Ecto neural progenitor cell (in vitro differentiated cells): Measurements from ENCODE around the gene MTUS2.

Experiments used
- DNase-seq: peaks from one replicate; pipeline ENCODE4 v3.0.0-alpha.2; 2018; ENCODE audit warnings: low spot score

Gene MTUS2

GRCh38 chr13:29108068-29108786 lies 288.1 kb downstream of the MTUS2 start:
- DNase-seq: no peak

DNA sequence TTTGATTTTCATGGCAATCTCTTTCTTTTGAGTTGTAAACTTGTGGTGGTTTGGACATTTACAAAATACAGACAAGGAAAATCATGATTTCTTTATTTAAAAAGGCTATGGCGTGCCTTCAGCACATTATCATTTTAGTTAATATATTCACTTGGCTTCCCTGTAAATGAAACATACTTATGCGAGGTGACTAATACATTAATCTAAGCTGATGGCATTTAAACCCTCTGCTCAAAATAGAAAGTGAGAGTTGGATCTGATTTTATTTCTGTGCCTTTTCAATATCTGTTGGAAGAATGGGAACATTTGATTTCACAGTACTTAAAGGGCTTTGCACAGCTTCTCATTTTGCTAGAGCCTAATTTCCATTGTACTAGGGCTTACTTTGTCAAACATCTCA lies 289.8 kb downstream of the MTUS2 start:
- no peak for DNase-seq

DNA sequence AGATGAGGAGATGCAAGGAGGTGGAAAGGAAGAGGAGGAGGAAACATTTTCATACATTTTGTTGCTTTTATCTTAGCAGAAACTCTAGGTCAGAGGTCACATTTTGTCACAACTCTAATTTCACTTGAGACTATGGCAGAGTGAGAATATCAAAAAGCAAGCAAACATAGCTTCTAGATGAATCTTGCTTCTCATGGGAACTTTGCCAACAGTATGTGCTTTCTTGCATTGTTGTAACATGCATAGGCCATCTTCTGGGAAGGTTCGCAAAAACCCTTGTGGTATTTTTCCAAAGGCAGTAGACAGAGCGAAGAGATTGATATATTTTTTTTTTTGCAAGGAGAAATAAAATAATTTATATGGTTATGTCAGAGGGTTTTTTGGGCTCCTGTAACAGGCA lies 291.3 kb downstream of the MTUS2 start:
- DNase-seq: no peak

DNA sequence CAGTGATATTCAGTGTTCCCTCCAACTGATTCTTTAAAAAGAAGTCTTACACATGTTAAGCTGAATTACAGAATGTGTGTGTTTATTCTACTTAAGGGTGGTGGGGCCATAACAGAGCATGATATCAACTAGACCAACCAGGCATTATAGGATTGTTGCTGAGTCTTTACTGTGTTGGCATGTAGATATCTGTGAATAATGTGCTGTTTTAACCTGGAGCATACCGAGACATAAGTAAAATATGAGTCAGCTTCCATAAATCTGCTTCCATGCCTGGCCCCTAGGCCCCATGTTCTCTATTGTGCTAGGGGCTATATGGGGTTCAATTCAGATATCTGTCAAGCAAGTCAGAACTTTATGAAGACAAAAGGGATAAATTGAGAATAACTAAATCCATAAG lies 295.7 kb downstream of the MTUS2 start:
- no peak for DNase-seq

DNA sequence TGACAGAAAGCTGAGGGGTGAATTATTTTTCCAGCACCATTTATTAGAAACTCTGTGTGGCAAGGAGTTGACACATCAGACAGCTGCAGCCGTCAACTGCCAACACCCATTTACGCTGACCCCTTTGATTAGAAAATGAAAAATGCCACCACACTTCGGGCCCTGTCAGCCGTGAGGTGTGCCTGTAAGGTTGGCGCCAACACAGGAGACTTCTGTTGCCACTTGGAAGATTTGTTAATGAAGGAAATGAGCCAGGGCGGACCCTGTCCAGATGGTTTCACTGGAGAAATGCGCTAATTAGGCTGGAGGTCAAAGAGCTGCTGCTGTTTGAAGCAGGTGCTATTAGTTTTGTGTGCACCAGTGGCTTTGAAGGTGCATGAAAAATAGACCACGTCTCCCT lies 297.5 kb downstream of the MTUS2 start:
- DNase-seq: no peak

DNA sequence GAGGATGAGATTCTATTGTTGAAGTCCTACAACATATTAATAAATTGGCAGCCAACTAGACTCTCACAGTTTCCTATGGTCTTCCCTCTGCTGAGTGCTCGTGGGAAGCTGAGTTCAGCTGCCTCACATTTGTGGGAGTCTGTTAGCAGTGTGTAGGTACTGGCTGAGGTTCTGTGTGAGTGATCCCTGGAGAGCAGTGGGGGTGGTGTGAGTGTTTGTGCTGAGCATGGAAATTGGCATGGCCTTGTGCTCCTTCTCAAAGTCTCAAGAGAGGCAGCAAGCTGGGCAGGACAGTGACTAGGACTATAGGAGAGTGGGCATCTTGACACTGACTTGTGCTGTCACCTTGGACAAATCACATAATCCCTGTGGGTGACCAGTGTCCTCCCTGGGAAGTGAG lies 298.3 kb downstream of the MTUS2 start:
- no peak for DNase-seq

DNA sequence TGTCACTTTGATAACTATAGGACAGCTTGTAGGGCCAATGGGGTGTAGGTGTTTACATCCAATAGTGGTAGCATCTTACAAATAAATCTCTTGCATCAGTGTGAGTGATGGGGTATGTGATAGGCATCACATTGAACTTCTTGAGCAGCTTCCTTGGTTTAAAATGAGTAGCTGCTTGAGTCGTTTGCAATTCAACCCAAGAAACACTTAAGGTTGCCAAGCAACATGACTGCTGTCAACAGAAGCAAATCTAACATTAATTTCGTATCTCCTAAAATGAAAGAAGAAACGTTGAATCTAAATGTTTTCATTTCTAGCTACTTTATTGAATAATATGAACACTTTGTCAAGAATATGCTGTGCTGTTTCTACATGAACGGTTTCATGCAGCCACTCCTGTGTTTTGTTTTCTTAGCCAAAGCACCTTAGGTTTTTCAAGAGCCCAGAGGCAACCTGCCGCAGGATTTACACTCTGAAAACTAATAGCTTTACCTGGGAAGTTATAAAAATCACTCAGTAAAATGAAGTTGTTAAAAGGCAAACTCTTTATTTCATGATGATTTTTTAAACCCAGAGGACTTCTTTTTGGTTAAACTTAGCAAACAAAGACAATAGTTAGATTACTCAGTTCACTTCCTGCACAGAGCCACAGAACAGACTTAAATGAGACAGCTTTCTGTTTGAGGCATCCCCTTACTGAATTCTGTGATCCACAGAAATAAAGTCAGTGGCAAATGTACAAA lies 305.2 kb downstream of the MTUS2 start:
- no peak for DNase-seq

DNA sequence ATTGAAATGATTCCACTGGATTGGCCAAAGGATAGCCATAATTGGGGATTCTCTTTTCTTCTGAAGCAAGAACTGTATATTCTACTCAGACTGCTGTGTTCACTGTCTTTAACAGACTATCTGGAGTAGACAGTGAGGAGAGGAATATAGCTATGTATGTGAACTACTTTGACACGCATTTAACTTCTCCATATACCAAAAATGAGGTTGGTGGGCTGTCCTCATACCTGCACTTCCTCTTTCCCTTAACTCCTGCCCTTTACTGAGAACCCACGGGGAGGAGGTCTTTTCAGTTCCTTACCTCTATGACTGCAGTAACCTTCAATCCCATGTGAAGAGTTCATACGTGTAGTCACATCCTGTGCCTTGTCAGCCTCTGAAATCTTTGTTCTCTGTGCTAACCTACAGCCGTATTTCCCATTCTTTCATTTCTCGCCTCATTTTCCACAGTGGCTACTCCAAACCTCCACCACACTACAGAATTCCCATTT lies 305.8 kb downstream of the MTUS2 start:
- DNase-seq: no peak

DNA sequence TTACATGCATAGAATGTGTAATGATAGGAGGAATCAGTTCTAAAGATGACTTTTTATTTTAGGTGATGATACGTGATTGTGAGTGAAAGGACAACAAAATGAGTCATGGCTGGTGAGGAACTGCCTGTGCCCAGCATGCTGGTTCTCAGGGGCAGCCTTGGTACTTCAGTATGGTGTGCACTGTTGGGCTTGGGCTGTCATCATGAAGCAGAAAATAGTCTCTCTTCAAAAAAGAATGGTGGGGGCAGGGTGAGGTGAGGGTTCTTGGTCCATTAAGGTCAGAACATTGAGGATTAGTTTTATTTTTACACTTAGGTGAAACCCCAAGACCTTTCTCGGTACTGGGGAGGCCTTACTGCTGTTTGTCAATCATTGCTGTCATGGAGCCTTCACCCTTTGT lies 309.5 kb downstream of the MTUS2 start:
- DNase-seq: no peak

- DNase-seq: no peak
Observed at GRCh38 chr13:29131159-29131558, 311.0 kb downstream of the MTUS2 start.

DNA sequence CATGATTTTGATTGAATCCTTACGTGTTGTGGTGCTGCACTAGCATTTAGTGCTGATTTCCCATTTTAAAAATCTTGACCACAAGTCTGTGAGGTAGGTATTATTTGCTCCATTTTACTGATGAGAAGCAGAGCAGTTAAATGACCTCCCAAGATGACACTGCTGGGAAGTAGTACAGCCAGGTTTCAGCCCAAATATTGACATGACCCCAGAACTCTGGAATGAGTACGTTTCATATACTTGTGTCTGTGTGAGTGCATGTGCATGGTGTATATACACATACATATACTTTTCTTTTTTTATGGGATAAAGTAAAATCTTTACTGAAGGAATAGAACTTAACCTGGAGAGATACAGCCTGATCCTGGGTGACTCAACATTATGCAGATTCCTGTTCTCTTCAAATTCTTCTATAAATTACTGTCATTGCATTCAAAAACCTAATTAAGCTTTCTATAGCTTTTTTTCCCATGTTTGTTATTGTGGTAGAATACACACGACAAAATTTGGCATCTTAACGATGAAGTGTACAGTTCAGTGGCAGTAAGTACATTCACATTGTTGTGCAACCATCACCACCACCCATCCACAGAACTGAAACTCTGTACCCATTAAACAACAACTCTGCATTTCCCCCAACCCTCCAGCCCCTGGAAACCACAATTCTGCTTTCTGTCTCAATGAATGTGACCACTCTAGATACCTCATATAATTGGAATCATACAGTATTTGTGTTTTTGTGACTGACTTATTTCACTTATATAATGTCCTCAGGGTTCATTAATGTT lies 311.9 kb downstream of the MTUS2 start:
- no peak for DNase-seq

- DNase-seq: no peak
Observed at GRCh38 chr13:29136341-29136740, 316.2 kb downstream of the MTUS2 start.

DNA sequence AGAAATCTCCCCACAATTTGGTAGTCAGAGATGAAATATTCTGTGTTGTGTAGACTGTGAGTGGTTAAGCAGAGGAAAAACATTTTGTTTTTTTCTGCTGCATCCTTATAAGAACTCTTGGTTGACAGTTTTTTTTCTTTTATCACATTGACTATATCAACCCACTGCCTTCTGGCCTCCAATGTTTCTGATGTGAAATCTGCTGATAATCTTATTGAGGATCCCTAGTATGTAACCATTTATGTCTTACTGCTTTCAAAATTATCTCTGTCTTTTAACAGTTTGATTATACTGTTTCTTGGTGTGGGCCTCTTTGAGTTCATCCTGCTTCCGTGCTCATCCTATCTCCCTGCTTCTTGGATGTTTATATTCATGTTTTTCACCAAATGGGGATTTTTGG lies 316.9 kb downstream of the MTUS2 start:
- no peak for DNase-seq

DNA sequence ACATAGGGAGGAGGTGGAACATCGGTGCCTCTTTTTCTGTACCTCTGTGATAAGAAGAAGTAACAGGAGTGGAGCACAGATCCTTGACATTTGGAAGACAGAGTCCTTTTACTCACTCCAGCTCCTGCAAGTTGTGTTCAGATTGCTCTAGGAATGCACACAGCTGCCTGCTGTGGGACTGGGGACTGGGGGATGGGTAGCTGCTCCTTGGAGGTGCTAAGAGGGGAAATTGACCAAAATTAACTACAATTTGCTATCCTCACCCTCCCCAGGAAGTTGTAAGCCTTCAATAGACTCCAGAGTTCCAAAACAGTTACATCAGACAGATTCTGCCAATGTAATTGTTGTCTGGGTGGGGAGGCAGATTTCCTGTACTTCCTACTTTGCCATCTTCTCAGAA lies 317.9 kb downstream of the MTUS2 start:
- no peak for DNase-seq

GRCh38 chr13:29140277-29140676 lies 320.1 kb downstream of the MTUS2 start:
- no peak for DNase-seq

- no peak for DNase-seq
Observed at GRCh38 chr13:29143847-29144246, 323.7 kb downstream of the MTUS2 start.

- no peak for DNase-seq
Observed at GRCh38 chr13:29154390-29154789, 334.3 kb downstream of the MTUS2 start.

GRCh38 chr13:29156136-29156535 lies 336.0 kb downstream of the MTUS2 start:
- DNase-seq: no peak

DNA sequence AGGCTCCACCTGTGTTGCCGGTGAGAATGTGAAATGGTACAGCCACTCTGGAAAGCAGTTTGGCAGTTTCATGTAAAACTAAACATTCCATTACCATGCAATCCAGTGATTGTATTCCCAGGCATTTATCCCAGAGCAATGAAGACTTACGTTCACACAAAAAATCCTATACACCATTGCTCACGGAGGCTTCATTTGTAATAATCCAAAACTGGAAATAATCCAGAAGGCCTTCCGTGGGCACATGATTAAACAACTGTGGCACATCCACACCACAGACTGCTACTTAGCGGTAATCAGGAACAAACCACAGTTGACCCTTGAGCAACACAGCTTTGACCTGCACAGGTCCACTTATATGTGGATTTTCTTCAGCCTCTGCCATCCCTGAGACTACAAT lies 339.7 kb downstream of the MTUS2 start:
- DNase-seq: no peak

DNA sequence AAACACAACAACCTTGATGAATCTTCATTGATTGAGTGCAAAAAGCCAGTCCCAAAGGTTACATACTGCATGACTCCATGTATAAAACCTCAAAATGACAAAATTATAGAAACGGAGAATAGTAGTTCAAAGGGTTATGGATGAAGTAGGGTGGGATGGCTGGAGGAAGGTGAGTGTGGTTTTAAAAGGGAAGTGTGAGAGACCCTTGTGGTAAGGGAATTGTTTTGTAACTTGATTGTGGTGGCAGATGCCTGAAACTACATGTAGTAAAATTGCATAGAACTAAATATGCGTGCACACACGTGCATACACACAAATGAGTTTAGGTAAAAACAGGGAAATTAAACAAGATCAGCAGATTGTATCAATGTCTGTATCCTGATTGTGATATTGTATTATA lies 340.7 kb downstream of the MTUS2 start:
- DNase-seq: no peak

DNA sequence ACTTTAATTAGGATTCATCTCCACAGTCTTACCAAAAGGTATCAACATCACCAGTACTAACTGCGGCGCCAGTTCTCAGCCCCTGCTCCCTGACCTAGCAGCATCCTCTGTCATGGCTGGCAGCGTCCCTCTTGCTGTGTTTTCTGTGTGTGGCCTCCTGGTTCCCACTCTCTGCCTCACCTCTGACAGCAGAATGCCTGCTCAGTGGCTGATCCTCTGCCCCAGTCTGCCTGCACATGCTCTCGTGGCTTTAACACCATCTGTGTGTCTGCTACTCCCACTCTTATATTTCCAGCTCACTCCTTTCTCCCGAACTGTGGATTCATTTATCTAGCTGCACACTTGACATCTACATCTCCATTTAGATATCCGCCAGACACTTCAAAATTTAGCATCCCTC lies 341.5 kb downstream of the MTUS2 start:
- DNase-seq: no peak

DNA sequence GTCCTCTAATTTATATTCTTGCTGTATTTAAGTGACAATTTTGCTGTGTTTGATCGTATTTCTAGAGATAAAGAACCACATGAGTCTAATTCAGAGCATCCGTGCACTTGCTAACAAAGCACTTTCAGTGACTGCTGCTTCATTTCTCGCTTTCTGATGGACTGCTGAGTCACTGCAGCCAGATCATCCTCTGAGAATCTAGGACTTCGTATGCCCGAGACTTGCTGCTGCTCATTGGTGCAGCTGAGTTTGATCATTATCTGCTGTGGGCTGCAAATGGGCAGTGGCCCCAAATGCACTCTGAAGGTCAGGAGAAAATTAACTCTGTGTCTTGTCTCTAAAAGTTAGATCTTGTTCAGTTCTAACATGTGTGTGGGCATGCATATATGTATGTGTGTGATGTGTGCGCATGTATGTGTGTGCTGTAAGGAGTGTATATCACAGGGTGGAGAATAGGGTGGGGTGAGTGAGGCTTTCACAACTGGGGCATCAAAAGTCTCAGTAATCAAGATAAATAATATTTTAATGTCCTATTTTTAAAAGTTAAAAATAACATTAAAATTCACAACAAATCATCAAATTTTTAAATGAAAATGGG lies 342.6 kb downstream of the MTUS2 start:
- no peak for DNase-seq

GRCh38 chr13:29164116-29164515 lies 344.0 kb downstream of the MTUS2 start:
- no peak for DNase-seq
